ENCODE measurements around the gene CAGE1. TPM values are rescaled to one million over a fixed set of nuclear protein-coding genes. Genes with fewer than 3 reads are reported as not detected.

CAGE1 gene
- total and polyA plus RNA-seq, 2 donors (not counting 3 experiments of a cell fraction or from before 2014, with no cell fraction given), result not detected

GRCh38 chr6:7295916-7296315 lies 93.6 kb downstream of the CAGE1 start:
- Histone ChIP-seq H2AFZ (ENCODE audit: low read depth, low read length) (no peak overlapping the region), H3K9me1 (replicated peaks; ENCODE audit: control insufficient read depth, extremely low read depth, insufficient read depth, low read length) (no peaks in the 10 kb centered on the region), H3K27ac (ENCODE audit: insufficient read depth, low read depth, low read length) (no peak overlapping the region), H4K20me1 (replicated peaks; ENCODE audit: control insufficient read depth, extremely low read depth, insufficient read depth, low read length) (no peaks in the 10 kb centered on the region), H3K4me3 (replicated peaks in 1 of 3; ENCODE audit: insufficient read depth in 1 of 3, low read depth in 1 of 3, low read length in 3 of 3) (no peak overlapping the region), H3K36me3 (ENCODE audit: control insufficient read depth in 2 of 2, extremely low read depth in 1 of 2, insufficient read depth in 2 of 2, low read length in 2 of 2) (peaks cover 16 to 22% of the 10 kb centered on the region in 2 experiments), H3K4me1 (ENCODE audit: control insufficient read depth, extremely low read depth, insufficient read depth, low read length) (no peaks in the 10 kb centered on the region), H3K9me3 (replicated peaks; ENCODE audit: control insufficient read depth, insufficient read depth, low read length) (no peaks in the 10 kb centered on the region), H3K9ac (replicated peaks; ENCODE audit: extremely low read depth, insufficient read depth, low read length) (no peak overlapping the region), H3K27me3 (ENCODE audit: control insufficient read depth in 2 of 2, insufficient read depth in 2 of 2, low read length in 2 of 2) (no peaks in the 10 kb centered on the region), H3K79me2 (ENCODE audit: control insufficient read depth, insufficient read depth, low read length) (peaks cover 13% of the 10 kb centered on the region), H3K4me2 (ENCODE audit: insufficient read depth, low read length) (no peak overlapping the region)
- no peak for FAIRE-seq
- dilution Hi-C loops (cut with MboI; ENCODE audit: extremely low pct_ligation_motif_present, low sequenced_read_pairs), result no loop called here
- BruUV-seq (replicated peaks), result no TSS peak
- DNase-seq (ENCODE audit: low read depth, low spot score), result no peak
- intact Hi-C loops (cut with micrococcal nuclease), result no loop called here
- TF ChIP-seq FOS (IDR thresholded peaks at IDR 0.05; ENCODE audit: borderline replicate concordance, insufficient read depth, low read length) (no peak), POLR2AphosphoS5 (IDR thresholded peaks at IDR 0.05; ENCODE audit: insufficient read depth, low read depth, low read length) (no peak), CTCF (IDR thresholded peaks at IDR 0.05; ENCODE audit: extremely low read depth in 1 of 2, insufficient read depth in 1 of 2, low read depth in 1 of 2, low read length in 2 of 2) (no peak), GATA2 (IDR thresholded peaks at IDR 0.05; ENCODE audit: insufficient read depth, insufficient read length, low read depth, low read length) (no peak), MAX (IDR thresholded peaks at IDR 0.05; ENCODE audit: insufficient read depth, insufficient read length) (no peak), MYC (IDR thresholded peaks at IDR 0.05; ENCODE audit: low read depth, low read length) (no peak), POLR2A (IDR thresholded peaks at IDR 0.05; ENCODE audit: low read depth, low read length) (no peak), EZH2 (IDR thresholded peaks at IDR 0.05; ENCODE audit: borderline replicate concordance, low read depth, low read length, severe bottlenecking) (no peak)
- CTCF ChIA-PET, result interaction anchor here (1.4 kb wide), 1 partner anchor 20 kb away, joined by 3 read pairs; no protein-coding TSS in a partner anchor
- POLR2A ChIA-PET, result no interaction called here

Data from endothelial cell of umbilical vein (primary cell).